Osteoblast (primary cell): ENCODE measurements around the gene ATG13. TPM values are rescaled to one million over a fixed set of nuclear protein-coding genes. Genes with fewer than 3 reads are reported as not detected.

Experiments
- DNase-seq: peaks from one replicate; pipeline ENCODE4 v3.0.0; 2011; ENCODE audit warnings: low spot score, mixed read lengths; ENCODE audit not compliant: insufficient read length; ENCODE audit errors: missing footprints
- H2AFZ ChIP-seq: 2 replicates; pipeline ENCODE4 v1.6.0; 2011; ENCODE audit warnings: mild to moderate bottlenecking, low read length
- H3K27ac ChIP-seq: 2 replicates; pipeline ENCODE4 v1.5.1; 2011; ENCODE audit warnings: mild to moderate bottlenecking, low read depth, low read length, moderate library complexity
- H3K27me3 ChIP-seq: 2 replicates; pipeline ENCODE4 v1.6.0; 2012; ENCODE audit warnings: mild to moderate bottlenecking, control low read depth, inconsistent platforms, low read length, moderate library complexity; ENCODE audit not compliant: insufficient read depth
- H3K36me3 ChIP-seq: 2 replicates; pipeline ENCODE4 v1.5.1; 2011; ENCODE audit warnings: mild to moderate bottlenecking, low read length, control low read depth, moderate library complexity; ENCODE audit not compliant: insufficient read depth
- H3K4me1 ChIP-seq: 2 replicates; pipeline ENCODE4 v1.5.1; 2011; ENCODE audit warnings: mild to moderate bottlenecking, low read length, control low read depth, moderate library complexity; ENCODE audit not compliant: insufficient read depth
- H3K4me2 ChIP-seq: 2 replicates; pipeline ENCODE4 v1.6.0; 2011; ENCODE audit warnings: mild to moderate bottlenecking, low read length; ENCODE audit not compliant: insufficient read depth
- H3K4me3 ChIP-seq: fragments of 200-600 bp; sonication (generic); 3 replicates; pipeline ENCODE4 v1.5.1; 2012; ENCODE audit warnings: mild to moderate bottlenecking, low read length, inconsistent platforms; ENCODE audit not compliant: insufficient read depth
- H3K79me2 ChIP-seq: 2 replicates; pipeline ENCODE4 v1.6.0; 2012; ENCODE audit warnings: mild to moderate bottlenecking, low read length, control low read depth, inconsistent platforms; ENCODE audit not compliant: insufficient read depth
- H3K9me3 ChIP-seq: 2 replicates; pipeline ENCODE4 v1.5.1; 2011; ENCODE audit warnings: low read depth, low read length, control low read depth
- H4K20me1 ChIP-seq: 2 replicates; pipeline ENCODE4 v1.6.0; 2012; ENCODE audit warnings: mild to moderate bottlenecking, low read length, control low read depth; ENCODE audit not compliant: insufficient read depth
- CTCF ChIP-seq: IDR thresholded peaks from 2 replicates; pipeline ENCODE4 v1.5.1; 2011; ENCODE audit warnings: mild to moderate bottlenecking, low read depth, low read length, moderate library complexity; ENCODE audit errors: extremely low read depth
- total RNA-seq: library from RNA; depleted of rRNA; stranded (reverse); fragments of >200 nt; gene quantifications from 2 replicates; pipeline ENCODE4 v1.2.3, GENCODE V29; 2012

The ATG13 gene
- total RNA-seq, 1 donor, result 70.9 TPM

GRCh38 chr11:46632502-46632901 lies 15.1 kb downstream of the ATG13 start:
- TF ChIP-seq CTCF, result no peak
- Histone ChIP-seq H3K9me3 (no peaks in the 10 kb centered on the region), H3K4me3 (no peak overlapping the region), H3K4me2 (no peak overlapping the region), H3K4me1 (no peaks in the 10 kb centered on the region), H3K27me3 (no peaks in the 10 kb centered on the region), H3K36me3 (peaks cover 22% of the 10 kb centered on the region), H3K79me2 (peaks cover 7% of the 10 kb centered on the region), H4K20me1 (peaks cover 4% of the 10 kb centered on the region), H3K27ac (no peak overlapping the region), H2AFZ (no peak overlapping the region)
- no peak for DNase-seq

- no peaks in the 10 kb centered on the region for H3K4me1 ChIP-seq
- peaks cover 5% of the 10 kb centered on the region for H3K79me2 ChIP-seq
- no peak for TF ChIP-seq CTCF
- H3K27ac ChIP-seq, result no peak overlapping the region
- H2AFZ ChIP-seq, result no peak overlapping the region
- peaks cover 4% of the 10 kb centered on the region for H4K20me1 ChIP-seq
- peaks cover 22% of the 10 kb centered on the region for H3K36me3 ChIP-seq
- H3K27me3 ChIP-seq, result no peaks in the 10 kb centered on the region
- no peaks in the 10 kb centered on the region for H3K9me3 ChIP-seq
- no peak overlapping the region for H3K4me2 ChIP-seq
- DNase-seq, result no peak
- H3K4me3 ChIP-seq, result no peak overlapping the region
Measured at GRCh38 chr11:46633291-46634217, 16.2 kb downstream of the ATG13 start.

- H3K27me3 ChIP-seq, result no peaks in the 10 kb centered on the region
- H4K20me1 ChIP-seq, result peaks cover 6% of the 10 kb centered on the region
- H2AFZ ChIP-seq, result no peak overlapping the region
- H3K4me2 ChIP-seq, result no peak overlapping the region
- no peak for TF ChIP-seq CTCF
- no peak overlapping the region for H3K4me3 ChIP-seq
- no peak overlapping the region for H3K27ac ChIP-seq
- H3K4me1 ChIP-seq, result no peaks in the 10 kb centered on the region
- DNase-seq, result no peak
- H3K36me3 ChIP-seq, result peaks cover 8% of the 10 kb centered on the region
- no peaks in the 10 kb centered on the region for H3K9me3 ChIP-seq
- peaks cover 6% of the 10 kb centered on the region for H3K79me2 ChIP-seq
Measured at GRCh38 chr11:46635557-46636139, 18.3 kb downstream of the ATG13 start.

- H4K20me1 ChIP-seq, result peaks cover 6% of the 10 kb centered on the region
- DNase-seq, result no peak
- H3K4me1 ChIP-seq, result no peaks in the 10 kb centered on the region
- H3K27ac ChIP-seq, result no peak overlapping the region
- H3K27me3 ChIP-seq, result no peaks in the 10 kb centered on the region
- no peak overlapping the region for H2AFZ ChIP-seq
- no peak for TF ChIP-seq CTCF
- no peak overlapping the region for H3K4me2 ChIP-seq
- H3K4me3 ChIP-seq, result no peak overlapping the region
- H3K36me3 ChIP-seq, result peaks cover 3% of the 10 kb centered on the region
- H3K9me3 ChIP-seq, result no peaks in the 10 kb centered on the region
- peaks cover 7% of the 10 kb centered on the region for H3K79me2 ChIP-seq
Measured at GRCh38 chr11:46637546-46637945, 20.2 kb downstream of the ATG13 start.
